ENCODE data around the gene MCM5.

- TF ChIP-seq SUZ12 (IDR thresholded peaks at IDR 0.05; ENCODE audit: extremely low read depth, insufficient read depth, insufficient read length): no peak
- TF ChIP-seq ZNF274 (IDR thresholded peaks at IDR 0.05; ENCODE audit: low read depth, low read length): no peak
- TF ChIP-seq YY1 (IDR thresholded peaks at IDR 0.05; ENCODE audit: insufficient read depth, insufficient read length): no peak
These were observed 506 bp downstream of the MCM5 start for GRCh38 chr22:35400501-35400790.
